Amniotic epithelial cell (primary cell): Measurements from ENCODE around the gene STK25.
"Not testable (repeated sequence)": the region's sequence is repeated elsewhere in the genome, so short reads cannot be mapped to it uniquely, and the experiment has no call there.

ENCODE experiments used
- DNase-seq: peaks from one replicate; pipeline ENCODE4 v3.0.0-alpha.2; 2010; ENCODE audit warnings: low read depth

Gene STK25

DNA sequence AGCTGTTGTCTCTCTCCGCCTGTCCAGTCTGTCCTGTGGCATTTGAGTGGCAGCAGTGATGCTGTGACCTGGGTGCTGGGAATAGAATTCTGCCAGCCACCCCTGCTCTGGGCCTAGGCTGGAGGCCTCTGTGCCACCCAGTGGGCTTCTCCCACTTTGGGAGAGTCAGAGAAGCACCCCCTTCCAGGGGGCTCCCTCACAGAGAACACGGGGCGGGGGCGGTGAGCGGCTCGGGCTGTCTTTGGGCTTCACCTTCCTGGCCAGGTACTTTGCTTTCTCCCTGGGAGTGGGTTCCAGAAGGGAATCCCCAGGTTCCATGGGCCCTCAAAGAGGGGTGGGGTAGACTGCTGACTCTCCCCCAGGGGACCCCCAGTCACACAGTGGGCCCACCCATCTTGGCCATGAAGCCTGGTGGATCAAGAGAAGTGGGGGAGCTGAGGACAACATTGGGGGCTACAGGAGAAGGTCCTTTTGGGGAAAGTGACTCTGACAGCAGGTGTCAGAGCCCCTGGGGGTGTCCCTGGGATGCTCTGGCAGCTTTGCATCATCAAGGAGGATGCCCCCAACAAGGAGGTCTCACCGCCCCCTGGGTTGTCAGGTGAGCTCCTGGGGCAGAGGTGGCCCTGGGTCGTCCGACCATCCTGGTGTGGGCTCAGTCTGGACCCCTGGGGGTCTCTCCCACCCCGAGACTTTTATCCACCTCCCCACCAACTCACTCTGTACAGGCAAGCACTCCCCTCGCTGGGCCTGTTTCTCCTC lies 31.4 kb upstream of the STK25 start:
- no peak for DNase-seq

DNA sequence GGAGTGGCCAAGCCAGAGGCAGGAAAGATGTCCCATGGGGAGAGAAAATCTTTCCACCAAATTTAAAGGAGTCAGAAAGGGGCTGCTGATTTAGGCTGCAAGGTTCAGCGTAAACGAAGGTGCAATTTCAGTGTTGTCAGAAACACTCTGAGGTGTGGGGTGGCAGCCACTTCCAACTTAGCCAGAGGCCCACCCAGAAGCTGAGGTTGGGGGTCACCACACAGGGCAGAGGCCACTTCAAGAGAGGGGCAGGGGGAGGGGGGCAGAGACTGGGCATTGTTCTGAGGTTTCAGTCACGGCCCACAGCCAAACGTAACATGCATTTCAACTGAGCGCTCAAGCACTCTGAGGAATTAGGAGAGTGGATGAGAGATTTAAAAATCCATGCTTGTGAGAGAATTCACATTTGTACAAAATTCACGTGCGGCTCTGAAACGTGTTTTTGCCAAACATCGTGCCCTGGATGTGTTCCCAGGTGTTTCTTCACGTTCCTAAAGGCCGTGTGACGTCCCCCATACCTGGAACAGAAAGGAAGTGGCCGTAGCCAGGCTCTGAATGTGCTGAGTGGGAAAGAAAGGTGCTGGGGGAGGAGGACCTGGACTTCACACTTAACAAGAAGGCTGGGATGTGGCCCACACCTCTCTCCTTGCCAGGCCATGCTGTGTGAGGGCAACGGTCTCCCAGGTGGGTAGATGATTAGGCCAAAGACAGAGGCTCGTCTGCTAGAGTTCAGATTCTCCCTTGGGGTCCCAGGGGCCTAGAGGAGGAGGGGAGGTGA lies 30.6 kb upstream of the STK25 start:
- DNase-seq: no peak

DNA sequence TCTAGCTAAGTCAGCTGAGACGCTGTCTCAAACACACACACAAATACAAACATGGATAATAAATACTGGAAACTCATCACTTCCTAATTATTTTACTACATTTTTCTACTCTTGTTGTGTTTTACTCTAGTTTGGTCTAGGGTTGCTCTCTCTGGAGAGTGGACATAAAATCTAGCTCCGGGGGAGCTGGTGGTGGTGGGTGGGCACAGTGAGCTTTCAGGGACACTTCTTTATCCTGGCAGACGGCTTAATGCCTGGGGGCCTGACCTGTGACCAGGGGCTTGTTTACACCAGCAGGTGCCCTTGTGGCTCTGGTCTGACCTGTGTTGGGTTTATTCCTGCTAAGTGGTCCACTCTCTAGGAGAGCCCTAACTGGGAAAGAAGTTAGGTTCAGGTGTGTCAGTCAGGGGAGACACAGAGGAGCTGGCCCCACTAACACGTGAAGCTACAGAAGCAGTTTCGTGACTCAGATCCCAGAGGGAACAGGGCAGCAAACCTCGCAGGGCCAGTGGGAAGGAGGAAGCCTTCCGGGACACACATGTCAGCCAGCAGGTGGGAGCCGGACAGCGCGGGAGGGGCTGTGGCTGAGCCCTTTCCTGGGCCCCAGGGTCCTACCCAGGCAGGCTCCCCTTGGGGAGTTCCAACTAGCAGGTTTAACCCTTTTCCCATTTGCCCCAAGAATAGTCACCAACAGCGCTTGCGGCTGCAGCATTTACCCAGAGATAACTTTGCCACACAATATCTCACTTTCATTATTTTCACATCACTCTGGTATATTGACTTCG lies 27.7 kb upstream of the STK25 start:
- no peak for DNase-seq

DNA sequence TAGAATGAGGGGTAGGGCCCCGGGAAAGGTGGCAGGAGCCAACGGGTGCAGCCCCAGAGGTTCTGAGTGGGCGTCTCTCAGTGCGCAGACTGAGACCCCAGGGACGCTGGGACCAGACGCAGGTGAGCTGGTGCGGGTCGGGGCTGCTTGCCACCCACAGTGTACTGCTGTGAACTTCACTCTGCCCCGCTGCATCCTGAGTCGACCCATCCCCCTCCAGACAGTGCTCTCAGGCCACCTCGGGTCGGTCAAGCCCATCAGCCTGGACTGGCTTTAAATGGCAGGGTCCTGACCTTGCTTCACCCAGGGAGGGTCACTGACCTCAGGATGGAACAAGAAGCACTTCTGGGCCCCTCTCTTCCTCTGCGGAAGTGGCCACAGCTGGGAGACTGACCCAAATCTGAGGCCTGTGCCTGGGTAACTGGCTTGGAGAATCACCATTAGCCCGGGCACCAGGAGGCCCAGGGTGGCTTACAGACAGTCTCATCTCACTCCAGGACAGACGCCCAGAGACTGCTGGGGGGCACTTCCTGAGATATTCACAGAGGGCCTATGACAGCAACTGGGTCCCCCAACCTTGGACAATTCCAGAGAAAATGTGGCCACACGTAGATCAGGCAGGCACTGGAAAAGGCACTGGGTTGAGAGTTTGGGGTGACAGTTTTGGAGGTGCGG lies 26.5 kb upstream of the STK25 start:
- DNase-seq: no peak

DNA sequence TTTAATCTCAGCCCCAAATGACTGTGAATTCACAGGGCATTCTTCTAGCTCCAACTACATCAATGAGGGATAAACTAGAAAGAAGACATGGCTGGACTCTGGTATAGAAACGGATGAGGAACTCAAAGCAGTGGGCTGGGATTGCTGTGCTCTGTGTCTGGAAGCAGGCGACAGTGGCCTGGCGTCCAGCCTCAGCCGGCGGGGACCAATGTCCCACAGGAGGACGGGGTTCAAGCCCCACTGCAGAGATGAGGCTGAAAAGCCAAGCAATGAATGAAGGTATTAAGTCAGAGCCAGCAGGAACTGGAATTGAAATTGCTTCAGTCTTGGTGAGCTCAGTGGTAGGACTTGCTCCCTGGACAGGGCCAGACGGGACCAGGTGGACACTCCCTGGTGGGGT lies 25.9 kb upstream of the STK25 start:
- DNase-seq: no peak

DNA sequence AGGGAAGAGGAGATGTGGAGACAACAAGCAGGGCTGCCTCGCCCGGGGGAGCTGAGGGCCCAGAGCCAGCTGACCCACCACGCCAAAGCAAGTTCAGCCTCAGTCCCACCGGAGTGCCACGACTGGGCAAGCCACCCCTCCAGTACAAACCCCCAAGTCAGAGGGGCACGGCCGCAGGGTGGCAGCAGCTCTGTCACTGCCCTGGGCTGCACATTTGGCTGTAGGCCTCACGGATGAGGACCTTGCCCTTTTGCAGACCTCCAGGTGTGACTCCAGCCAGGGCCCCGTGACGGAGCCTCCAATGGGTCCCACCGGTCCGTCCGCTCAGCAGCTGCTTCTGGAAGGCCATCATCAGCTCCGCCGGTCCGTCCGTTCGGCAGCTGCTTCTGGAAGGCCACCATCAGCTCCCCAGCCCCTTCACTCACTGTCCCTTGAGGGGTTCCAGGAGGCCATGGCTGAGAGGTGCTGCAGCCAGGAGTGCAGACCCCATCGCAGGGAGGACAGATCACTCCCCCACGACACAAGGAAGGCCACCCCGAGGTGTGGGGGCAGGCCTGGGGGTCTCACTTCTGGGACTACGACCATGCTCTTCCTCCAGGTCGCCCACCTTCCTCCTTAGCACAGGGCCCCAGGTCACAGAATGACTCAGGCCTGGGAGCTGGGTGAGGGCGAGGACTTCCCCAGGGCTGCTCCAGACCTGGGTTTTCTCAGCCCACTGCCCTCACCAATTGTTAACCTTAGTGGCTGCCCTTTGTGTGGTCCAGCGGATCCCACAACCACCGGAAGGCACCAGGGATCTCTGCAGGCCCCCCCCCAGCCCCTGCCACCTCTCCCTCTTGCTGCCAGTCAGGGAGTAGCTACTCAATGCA lies 24.6 kb upstream of the STK25 start:
- DNase-seq: no peak

DNA sequence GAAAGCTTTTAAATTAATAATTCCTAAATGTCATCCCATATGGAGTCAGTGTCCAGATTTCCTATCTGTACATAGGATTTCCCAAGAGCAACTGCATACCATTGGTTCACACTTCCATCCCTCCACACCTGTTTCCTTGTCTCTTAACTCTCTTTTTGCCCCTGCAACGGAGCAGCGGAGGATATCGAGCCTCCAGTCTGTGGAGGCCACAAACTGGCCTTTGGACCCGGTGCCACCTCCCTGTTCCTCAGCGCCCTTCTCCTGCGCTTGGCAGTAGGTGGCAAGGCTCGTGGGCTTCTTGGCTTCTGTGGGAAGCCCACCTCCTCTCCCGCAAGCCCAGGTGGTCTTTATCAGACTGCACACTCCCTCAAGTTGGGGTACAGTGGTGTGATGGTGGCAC lies 23.8 kb upstream of the STK25 start:
- no peak for DNase-seq

DNA sequence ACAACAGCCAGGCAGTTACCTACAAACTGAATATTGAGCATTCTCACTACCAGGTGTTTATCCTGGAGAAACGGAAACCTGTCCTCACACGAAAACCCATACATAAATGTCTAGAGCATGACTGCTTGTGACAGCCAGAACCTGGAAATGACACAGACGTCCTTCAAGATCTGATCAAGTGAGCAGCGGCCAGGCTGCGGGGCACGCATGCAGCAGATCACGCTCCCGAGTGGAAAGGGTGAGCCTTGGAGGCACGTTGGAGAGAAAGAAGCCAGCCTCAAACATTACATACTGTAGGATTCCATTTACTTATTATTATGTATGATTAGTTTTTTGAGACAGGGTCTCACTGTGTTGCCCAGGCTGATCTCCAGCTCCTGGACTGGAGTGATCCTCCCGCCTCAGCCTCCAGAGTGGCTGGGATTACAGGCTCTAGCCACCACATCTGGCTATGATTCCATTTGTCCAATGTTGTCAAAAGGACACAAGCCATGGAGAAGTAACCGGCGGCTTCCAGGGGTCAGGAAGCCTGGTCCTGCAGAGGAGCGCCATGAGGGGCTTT lies 22.9 kb upstream of the STK25 start:
- no peak for DNase-seq

DNA sequence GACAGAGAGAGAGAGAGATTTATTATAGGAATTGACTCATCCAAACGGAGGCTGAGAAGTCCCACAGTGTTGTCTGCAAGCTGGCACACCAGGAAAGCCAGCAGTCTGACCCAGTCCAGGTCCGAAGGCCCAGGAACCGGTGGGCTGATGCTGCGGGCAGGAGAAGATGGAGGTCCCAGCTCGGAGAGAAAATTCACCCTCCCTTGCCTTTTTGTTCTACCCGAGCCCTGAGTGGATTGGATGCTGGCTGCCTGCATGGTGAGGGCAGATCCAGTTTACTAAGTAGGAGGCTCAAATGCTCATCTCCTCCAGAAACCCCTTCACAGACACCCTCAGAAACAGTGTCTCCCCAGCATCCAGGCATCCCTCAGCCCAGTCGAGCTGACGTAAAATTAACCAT lies 22.2 kb upstream of the STK25 start:
- no peak for DNase-seq

DNA sequence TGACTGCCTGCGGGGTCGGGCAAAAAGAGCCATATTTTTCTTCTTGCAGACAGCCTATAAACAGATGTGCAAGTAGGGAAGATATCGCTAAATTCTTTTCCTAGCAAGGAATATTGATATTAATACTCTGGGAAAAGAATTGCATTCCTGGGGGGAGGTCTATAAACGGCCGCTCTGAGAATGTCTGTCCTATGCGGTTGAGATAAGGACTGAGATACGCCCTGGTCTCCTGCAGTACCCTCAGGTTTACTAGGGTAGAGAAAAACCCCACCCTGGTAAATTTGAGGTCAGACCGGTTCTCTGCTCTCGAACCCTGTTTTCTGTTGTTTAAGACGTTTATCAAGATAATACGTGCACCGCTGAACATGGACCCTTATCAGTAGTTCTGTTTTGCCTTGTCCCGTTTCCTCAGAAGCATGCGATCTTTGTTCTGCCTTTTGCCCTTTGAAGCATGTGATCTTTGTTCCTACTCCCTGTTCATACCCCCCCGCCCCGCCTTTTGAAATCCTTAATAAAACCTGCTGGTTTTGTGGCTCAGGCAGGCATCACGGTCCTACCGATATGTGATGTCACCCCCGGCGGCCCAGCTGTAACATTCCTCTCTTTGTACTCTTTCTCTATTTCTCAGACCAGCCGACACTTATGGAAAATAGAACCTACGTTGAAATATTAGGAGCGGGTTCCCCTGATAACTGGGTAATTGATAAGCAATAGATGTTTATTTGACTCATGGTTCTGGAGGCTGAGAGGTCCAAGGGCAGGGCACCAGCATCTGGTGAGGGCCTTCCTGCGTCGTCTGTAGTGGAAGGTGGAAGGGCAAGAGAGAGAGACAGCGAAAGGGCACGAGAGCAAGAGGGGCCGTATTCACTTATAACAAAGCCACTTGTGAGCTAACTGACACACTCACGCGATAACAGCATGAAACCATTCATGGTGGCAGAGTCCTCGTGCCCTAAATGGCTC lies 17.7 kb upstream of the STK25 start:
- not testable (repeated sequence) for DNase-seq

DNA sequence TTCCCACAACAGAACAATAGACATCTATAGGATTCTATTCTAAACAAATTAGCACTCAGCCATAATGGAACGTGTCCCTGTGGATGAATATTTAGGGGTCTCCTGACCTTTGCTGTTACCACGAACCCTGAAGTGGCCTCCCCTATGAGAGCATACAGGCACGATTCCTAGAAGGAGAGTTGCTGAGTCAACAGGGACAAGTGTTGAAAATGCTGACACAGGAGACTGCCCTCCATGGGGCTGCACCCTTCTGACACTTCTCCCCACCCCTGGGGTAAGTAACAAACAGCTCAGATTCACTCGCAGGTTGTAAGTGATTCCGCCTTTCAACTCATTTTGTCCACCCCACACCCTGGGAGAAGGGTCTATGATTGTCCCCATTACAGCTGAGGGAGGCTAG lies 14.1 kb upstream of the STK25 start:
- DNase-seq: no peak

DNA sequence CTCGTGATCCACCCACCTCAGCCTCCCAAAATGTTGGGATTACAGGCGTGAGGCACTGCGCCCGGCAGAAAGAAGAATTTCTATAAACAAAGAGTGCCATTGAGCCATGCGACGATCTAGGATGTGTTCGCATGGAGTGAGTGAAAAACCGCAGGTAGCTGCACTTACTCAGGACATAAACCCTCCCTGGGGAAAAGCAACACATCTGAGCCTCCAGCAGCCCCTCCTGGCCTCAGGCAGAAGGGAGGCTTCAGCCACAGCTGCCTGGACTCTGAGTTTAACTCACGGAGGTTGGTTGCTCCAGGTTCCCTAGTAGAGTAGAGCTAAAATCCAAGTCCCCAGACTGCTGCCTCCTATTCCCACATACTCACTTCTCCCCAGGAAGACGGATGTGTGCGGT lies 11.3 kb upstream of the STK25 start:
- no peak for DNase-seq

DNA sequence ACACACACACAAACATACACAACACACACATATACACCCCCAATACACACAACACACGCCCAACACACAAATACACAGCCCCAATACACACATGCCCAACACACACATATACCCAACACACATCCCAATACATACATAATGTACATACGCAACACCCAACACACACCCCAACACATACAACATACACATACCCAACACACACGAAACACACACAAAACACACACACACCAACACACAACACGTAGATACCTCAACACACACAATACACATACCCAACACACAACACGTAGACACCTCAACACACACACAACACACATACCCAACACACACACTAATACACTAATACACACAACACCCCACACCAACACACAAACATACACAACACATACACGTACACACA lies 8.9 kb upstream of the STK25 start:
- no peak for DNase-seq

DNA sequence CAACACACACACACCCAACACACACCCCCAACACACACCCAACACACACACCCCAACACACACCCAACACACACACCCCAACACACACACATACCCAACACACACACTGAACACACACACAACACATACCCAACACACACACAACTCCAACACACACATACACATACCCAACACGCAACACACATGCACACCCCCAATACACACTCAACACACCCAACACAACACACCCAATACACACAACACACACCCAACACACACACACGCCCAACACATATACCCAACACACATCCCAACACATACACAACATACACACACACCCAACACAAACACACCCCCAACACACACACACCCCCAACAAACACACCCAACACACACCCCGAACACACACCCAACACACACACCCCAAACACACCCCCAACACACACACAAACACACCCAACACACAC lies 8.2 kb upstream of the STK25 start:
- peak; percentile 10 for DNase-seq

DNA sequence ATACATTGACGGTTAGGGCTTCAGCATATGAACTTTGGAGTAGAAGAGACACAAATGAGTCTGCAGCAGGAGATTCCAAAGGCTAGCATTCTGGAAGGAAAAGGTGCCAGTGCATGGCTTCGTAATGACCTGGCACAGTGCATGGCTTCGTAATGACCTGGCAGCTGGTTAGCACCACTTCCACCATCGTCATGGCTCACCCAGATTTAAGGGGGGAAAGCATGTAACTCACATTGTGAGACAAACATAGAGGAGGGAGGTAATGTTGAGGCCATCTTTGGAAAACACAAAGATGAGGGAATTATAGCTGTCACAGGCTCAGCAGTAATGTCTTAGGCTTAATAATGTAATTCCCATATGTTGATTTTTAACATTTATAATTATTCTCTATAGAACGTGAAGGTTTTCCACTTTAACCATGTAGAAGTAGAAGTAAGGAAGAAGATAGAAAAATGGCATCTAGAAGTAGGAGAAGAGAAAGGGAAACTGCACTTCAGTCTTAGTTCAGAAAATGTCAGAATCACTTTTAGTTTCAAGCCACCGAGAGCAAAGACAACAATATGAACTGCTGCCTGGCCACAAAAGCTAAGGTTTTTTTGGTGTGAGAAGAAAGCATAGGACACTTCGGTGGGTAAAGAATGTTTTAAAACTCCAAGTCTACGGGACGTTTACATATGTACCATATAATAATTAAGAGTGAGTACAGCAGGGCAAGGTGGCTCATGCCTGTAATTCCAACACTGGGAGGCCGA lies 6.8 kb upstream of the STK25 start:
- no peak for DNase-seq

DNA sequence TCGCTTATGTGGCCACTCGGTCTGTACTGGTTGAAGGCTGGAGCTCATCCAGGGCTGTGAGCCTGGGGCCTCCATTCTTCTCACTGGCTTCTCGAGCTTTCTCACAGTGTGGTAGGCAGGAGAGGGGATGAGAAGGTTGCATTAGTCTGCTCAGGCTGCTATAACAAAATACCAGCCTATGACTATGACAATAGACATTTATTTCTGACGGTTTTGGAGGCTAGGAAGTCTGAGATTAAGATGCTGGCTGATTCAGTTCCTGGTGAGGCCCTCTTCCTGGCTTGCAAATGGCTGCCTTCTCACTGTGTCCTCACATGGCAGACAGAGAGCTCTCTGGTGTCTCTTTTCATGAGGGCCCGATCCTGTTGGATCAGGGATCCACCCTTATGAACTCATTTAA lies 6.2 kb upstream of the STK25 start:
- peak; percentile 13 for DNase-seq

DNA sequence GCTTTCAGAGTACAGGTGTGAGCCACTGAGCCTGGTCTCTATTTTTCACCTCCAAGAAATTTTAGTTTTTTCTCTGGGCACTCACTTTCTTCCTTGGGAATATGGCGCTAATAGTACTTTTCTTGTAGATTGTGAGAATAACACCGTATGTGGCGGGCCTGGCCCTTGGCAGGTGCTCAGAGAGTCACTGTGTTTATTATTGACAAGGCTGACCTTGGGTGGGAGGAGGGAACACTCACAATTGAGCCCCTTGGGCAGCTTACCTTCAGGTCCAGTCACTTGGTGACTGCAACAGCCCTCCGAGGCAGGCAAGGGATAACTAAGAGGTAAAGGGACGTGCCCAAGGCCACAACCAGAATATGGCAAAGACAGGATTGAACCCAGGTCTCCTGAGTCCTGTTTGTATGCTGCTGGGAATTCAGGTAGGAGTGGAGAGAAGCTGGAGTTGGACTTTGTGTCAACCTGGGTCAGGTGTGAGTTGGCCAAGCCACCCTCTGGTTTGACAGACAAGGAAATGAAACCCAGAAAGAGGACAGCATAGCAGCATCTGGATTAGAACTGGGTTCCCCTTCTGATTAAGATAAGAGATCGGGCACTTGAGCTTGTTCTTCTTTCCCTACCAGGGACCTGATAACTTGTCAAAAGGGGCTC lies 2.8 kb upstream of the STK25 start:
- no peak for DNase-seq

DNA sequence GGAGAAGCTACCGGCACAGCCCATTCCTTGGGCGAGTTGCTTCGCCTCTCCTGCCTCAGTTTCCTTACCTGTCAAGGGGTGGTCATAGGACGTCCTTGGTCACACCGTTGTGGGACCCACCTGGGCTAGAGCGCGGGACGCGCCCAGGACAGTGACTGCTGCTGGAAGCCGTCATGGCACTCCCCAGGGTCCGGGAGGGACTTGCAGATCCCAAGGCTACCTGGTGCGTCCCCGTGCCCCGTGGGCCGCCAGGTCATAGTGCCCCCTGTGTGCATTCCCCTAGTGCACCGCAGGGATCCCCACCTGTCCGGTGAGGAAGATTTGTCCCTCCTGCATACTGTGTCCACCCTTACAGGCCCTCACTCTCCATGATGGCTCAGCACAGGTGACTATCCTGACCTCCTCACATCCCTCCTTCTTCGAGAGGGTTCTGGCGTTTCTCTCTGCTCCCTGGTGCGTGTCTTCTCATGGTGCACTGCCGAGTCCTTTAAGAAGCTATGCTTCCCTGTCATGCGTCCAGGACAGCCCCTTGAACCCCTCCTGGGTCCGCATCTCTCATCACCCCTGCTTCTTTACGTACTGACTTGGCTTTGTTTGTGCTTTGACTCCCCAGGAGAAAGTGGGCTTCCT lies 886 bp upstream of the STK25 start:
- no peak for DNase-seq
